Loucy (cell line): ENCODE results near the gene ARL5C.

Experiments
- CTCF ChIP-seq: fragments of 200-600 bp; sonication (generic); conservative IDR thresholded peaks from 2 replicates; pipeline ENCODE4 v1.5.1; 2014; ENCODE audit warnings: mild to moderate bottlenecking, antibody characterized with exemption, low read length
- EZH2phosphoT487 ChIP-seq: fragments of 200-600 bp; IDR thresholded peaks from 2 replicates; pipeline ENCODE4 v1.6.1; 2018; ENCODE audit warnings: antibody characterized with exemption, mild to moderate bottlenecking, moderate library complexity, borderline replicate concordance

- TF ChIP-seq CTCF: no peak
- no peak for TF ChIP-seq EZH2phosphoT487
Measured at GRCh38 chr17:39141294-39141693, 24.7 kb downstream of the ARL5C start.
